Stimulated activated CD4-positive, alpha-beta T cell treated with anti-CD3 and anti-CD28 coated beads, TNF-alpha, amount 100 ng/mL, for 4 hours (primary cell): ENCODE data around the gene WDR53.
A peak's percentile ranks its signal among the peaks of the same experiment; 100 is the strongest.
"Not testable (repeated sequence)": the region's sequence is repeated elsewhere in the genome, so short reads cannot be mapped to it uniquely, and the experiment has no call there.

Experiments
- DNase-seq, 3 experiments: peaks; one replicate each; pipeline ENCODE4 v3.0.0-alpha.2; 2020; ENCODE audit warnings: low read depth in 3 of 3

WDR53 gene

GRCh38 chr3:196518966-196519717, 49.2 kb downstream of the WDR53 start:
- DNase-seq = peak in 1 of 3 experiments; percentile 53

GRCh38 chr3:196517919-196518318, 50.4 kb downstream of the WDR53 start:
- DNase-seq = no peak

DNA sequence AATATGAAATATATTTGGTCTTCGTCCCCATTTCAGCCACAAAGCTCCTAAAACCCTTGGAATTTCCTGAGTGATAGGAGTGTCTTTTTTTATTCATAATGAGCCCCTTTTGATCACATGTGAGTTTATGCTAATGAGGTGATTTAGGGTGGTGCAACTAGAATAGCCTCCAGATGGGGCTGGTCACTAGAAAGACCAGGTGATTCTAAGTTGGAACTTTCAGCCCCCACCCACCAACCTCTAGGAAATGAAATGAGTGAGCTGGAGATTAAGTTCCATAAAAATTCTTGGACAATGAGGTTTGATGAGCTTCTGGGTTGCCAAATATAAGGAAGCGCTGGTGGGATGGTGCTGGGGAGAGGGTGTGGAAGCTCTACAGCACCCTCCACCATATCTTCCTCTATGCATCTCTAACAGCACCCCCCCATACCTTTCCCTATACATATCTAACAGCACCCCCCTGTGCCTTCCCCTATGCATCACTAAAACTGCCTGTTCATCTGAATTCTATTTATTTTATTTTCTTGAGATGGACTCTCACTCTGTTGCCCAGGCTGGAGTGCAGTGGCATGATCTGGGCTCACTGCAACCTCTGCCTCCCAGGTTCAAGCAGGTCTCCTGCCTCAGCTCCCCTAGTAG, 51.1 kb downstream of the WDR53 start:
- no peak for DNase-seq

DNA sequence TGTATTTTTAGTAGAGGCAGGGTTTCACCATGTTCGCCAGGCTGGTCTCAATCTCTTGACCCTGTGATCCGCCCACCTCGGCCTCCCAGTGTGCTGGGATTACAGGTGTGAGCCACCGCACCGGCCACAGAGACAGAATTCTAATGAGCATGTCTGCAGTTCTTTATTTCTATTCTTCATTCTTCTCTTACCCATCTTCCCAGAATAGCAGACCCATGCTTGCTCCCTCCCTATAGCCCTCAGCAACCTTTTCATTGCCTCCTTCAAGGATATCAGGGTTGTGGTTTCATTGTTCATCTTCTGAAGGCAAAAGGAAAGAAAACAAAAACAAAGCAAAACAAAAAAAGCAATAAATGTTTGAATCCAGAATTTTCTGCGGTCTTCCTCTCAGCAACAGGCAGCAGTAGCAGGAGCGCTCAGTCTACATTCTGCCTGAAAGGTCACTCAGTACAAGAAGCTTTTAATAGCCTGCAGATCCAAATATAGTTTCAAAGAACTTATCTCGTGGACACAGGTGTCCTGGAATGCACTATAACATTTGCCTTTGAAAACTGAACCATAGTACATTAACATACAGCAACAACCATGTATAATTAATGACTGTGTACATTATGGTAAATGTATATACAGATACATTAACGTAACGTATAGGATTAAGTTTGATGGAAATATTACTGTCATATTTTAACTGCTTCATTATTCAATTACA, 53.3 kb downstream of the WDR53 start, which contains the start of gene SMCO1:
SMCO1 (minus strand) TSS at position 434 of the 709 bp plus-strand sequence; CDS start at position 297, 137 bp downstream.
- DNase-seq = no peak

DNA sequence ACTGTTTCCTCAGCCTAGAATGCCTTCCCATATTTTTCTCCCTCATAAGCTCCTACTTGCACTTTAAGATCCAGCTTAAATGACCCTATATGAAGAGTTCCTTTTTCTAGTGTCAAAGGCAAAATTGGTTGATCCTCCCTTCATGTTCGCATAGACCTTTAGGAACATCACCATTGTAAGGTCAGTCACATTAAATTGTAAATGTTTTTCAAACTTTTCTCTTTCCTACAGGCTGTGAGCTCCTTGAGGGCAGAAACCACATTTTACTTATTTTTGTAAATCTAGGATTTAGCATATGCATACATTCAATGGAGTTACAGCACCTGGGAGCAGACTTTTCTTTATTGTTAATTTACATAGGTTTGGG, 54.0 kb downstream of the WDR53 start:
- DNase-seq = no peak

DNA sequence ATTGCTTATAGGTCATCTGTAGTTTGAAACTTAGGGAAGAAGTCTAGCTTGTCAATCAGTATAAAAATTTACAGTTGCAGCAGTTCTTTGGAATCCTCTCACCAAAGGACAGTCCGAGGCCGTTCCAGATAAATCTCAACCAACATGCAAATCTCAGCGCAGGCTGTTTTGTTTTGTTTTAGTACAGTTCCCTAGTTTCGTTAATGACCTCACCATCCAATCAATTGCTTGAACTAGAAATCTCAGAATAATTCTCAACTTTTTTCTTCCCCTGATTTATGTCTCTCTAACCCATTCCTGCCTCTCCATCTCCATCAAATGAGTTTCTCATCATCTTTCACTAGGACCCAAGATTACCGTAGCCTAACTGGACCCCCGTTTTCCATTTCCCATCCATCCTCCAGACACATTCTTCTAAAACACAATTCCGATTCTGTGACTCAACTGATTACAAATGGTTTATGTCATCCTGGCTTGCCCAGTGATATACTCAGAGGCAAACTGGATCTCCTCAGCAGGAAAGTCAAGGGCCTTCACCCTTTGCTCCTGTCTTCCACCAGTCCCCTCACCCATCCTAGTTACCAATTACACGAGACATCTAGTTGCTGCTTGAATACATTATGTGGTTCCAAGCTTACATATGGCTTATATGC, 54.5 kb downstream of the WDR53 start:
- no peak for DNase-seq

DNA sequence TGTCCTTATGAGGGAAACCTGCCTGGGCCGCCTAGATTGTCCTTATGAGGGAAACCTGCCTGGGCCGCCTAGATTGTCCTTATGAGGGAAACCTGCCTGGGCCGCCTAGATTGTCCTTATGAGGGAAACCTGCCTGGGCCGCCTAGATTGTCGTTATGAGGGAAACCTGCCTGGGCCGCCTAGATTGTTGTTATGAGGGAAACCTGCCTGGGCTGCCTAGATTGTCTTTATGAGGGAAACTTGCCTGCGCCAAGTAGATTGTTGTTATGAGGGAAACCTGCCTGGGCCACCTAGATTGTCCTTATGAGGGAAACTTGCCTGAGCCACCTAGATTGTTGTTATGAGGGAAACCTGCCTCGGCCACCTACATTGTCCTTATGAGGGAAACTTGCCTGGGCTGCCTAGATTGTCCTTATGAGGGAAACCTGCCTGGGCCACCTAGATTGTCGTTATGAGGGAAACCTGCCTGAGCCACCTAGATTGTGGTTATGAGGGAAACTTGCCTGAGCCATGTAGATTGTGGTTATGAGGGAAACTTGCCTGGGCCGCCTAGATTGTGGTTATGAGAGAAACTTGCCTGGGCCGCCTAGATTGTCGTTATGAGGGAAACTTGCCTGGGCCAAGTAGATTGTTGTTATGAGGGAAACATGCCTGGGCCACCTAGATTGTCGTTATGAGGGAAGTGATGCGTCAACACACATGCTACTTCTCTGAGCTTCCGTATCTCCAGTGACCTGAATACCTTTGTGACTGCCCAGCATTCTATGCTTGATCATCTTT, 56.5 kb downstream of the WDR53 start:
- DNase-seq = not testable (repeated sequence)

DNA sequence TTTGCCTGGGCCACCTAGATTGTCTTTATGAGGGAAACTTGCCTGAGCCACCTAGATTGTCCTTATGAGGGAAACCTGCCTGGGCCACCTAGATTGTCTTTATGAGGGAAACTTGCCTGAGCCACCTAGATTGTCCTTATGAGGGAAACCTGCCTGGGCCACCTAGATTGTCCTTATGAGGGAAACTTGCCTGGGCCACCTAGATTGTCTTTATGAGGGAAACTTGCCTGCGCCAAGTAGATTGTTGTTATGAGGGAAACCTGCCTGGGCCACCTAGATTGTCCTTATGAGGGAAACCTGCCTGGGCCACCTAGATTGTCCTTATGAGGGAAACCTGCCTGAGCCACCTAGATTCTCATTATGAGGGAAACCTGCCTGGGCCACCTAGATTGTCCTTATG, 57.2 kb downstream of the WDR53 start:
- DNase-seq = not testable (repeated sequence)

GRCh38 chr3:196506687-196507086, 61.7 kb downstream of the WDR53 start:
- DNase-seq = no peak

DNA sequence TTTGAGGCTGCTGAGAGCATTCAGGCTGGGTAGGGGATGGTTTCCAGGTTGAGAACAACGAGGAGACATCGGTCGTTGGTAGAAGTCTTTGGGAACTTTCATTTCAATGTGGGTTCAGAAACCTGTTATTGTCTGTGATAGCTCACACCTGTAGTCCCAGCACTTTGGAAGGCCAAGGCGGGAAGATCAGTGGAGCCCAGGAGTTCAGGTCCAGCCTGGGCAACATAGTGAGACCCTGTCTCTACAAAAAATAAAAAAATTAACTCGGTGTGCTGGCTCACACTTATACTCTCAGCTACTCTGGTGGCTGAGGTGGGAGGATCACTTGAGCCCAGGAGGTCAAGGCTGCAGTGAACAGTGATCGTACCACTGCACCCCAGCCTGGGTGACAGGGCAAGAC, 63.8 kb downstream of the WDR53 start:
- no peak for DNase-seq
